ENCODE results near the gene CNOT8. TPM values are rescaled to one million over a fixed set of nuclear protein-coding genes. Genes with fewer than 3 reads are reported as not detected.

Gene CNOT8
- total and polyA plus RNA-seq, 9 of the 15 experiments (the other 6 are each of a cell fraction or from before 2014, with no cell fraction given) = 15.2 to 68.9 (median 52.1) TPM

DNA sequence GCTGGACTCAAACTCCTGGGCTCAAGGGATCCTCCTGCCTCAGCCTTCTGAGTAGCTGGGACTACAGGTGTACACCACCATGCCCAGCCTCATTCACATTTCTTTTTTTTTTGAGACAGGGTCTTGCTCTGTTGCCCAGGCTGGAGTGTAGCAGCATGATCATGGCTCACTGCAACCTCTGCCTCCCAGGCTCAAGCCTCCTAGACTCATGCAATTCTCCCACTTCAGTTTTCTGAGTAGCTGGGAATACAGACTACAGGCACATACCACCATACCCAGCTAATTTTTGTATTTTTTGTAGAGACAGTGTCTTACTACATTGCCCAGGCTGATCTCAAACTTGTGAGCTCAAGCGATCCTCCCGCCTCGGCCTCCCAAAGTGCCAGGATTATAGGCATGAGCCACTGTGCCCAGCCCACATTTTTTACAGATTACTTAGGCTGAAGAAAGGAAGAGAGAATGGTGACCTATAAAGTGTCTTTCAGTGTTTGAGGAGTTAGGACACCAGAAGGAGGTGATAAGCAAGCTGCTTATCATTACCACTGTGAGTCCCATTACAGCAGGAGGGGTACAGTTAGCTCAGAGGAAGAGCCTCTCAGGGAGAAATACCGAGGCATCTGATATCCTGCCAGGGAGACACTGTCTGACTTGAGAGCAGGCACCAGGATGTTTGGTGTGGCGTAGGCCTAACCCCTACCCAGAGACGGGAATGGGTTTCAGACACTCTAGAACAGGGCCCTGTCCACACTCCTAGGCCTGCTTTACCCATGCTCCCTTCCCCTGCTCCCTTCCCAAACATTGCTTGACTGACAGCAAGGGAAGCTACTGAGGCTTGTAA lies 17.8 kb upstream of the CNOT8 start (continued):
- TF ChIP-seq, protein P1, sequence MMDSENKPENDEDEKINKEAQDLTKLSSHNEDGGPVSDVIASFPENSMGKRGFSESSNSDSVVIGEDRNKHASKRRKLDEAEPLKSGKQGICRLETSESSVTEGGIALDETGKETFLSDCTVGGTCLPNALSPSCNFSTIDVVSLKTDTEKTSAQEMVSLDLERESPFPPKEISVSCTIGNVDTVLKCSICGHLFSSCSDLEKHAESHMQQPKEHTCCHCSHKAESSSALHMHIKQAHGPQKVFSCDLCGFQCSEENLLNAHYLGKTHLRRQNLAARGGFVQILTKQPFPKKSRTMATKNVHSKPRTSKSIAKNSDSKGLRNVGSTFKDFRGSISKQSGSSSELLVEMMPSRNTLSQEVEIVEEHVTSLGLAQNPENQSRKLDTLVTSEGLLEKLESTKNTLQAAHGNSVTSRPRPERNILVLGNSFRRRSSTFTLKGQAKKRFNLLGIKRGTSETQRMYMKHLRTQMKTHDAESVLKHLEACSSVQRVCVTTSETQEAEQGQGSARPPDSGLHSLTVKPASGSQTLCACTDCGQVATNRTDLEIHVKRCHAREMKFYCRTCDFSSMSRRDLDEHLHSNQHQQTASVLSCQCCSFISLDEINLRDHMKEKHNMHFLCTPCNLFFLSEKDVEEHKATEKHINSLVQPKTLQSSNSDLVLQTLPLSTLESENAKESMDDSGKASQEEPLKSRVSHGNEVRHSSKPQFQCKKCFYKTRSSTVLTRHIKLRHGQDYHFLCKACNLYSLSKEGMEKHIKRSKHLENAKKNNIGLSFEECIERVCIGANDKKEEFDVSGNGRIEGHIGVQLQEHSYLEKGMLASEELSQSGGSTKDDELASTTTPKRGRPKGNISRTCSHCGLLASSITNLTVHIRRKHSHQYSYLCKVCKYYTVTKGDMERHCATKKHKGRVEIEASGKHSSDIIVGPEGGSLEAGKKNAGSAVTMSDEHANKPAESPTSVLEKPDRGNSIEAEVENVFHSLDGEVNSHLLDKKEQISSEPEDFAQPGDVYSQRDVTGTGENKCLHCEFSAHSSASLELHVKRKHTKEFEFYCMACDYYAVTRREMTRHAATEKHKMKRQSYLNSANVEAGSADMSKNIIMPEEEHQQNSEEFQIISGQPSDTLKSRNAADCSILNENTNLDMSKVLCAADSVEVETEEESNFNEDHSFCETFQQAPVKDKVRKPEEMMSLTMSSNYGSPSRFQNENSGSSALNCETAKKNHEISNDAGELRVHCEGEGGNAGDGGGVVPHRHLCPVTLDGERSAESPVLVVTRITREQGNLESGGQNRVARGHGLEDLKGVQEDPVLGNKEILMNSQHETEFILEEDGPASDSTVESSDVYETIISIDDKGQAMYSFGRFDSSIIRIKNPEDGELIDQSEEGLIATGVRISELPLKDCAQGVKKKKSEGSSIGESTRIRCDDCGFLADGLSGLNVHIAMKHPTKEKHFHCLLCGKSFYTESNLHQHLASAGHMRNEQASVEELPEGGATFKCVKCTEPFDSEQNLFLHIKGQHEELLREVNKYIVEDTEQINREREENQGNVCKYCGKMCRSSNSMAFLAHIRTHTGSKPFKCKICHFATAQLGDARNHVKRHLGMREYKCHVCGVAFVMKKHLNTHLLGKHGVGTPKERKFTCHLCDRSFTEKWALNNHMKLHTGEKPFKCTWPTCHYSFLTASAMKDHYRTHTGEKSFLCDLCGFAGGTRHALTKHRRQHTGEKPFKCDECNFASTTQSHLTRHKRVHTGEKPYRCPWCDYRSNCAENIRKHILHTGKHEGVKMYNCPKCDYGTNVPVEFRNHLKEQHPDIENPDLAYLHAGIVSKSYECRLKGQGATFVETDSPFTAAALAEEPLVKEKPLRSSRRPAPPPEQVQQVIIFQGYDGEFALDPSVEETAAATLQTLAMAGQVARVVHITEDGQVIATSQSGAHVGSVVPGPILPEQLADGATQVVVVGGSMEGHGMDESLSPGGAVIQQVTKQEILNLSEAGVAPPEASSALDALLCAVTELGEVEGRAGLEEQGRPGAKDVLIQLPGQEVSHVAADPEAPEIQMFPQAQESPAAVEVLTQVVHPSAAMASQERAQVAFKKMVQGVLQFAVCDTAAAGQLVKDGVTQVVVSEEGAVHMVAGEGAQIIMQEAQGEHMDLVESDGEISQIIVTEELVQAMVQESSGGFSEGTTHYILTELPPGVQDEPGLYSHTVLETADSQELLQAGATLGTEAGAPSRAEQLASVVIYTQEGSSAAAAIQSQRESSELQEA (IDR thresholded peaks at IDR 0.05; ENCODE audit: low read depth) = no peak
- TF ChIP-seq, protein P2, sequence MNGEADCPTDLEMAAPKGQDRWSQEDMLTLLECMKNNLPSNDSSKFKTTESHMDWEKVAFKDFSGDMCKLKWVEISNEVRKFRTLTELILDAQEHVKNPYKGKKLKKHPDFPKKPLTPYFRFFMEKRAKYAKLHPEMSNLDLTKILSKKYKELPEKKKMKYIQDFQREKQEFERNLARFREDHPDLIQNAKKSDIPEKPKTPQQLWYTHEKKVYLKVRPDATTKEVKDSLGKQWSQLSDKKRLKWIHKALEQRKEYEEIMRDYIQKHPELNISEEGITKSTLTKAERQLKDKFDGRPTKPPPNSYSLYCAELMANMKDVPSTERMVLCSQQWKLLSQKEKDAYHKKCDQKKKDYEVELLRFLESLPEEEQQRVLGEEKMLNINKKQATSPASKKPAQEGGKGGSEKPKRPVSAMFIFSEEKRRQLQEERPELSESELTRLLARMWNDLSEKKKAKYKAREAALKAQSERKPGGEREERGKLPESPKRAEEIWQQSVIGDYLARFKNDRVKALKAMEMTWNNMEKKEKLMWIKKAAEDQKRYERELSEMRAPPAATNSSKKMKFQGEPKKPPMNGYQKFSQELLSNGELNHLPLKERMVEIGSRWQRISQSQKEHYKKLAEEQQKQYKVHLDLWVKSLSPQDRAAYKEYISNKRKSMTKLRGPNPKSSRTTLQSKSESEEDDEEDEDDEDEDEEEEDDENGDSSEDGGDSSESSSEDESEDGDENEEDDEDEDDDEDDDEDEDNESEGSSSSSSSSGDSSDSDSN (IDR thresholded peaks at IDR 0.05; ENCODE audit: borderline replicate concordance in 1 of 2, low read depth in 2 of 2, low read length in 2 of 2) = no peak
- TF ChIP-seq, protein P3, sequence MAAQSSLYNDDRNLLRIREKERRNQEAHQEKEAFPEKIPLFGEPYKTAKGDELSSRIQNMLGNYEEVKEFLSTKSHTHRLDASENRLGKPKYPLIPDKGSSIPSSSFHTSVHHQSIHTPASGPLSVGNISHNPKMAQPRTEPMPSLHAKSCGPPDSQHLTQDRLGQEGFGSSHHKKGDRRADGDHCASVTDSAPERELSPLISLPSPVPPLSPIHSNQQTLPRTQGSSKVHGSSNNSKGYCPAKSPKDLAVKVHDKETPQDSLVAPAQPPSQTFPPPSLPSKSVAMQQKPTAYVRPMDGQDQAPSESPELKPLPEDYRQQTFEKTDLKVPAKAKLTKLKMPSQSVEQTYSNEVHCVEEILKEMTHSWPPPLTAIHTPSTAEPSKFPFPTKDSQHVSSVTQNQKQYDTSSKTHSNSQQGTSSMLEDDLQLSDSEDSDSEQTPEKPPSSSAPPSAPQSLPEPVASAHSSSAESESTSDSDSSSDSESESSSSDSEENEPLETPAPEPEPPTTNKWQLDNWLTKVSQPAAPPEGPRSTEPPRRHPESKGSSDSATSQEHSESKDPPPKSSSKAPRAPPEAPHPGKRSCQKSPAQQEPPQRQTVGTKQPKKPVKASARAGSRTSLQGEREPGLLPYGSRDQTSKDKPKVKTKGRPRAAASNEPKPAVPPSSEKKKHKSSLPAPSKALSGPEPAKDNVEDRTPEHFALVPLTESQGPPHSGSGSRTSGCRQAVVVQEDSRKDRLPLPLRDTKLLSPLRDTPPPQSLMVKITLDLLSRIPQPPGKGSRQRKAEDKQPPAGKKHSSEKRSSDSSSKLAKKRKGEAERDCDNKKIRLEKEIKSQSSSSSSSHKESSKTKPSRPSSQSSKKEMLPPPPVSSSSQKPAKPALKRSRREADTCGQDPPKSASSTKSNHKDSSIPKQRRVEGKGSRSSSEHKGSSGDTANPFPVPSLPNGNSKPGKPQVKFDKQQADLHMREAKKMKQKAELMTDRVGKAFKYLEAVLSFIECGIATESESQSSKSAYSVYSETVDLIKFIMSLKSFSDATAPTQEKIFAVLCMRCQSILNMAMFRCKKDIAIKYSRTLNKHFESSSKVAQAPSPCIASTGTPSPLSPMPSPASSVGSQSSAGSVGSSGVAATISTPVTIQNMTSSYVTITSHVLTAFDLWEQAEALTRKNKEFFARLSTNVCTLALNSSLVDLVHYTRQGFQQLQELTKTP (IDR thresholded peaks at IDR 0.05; ENCODE audit: low read depth in 1 of 2, partially characterized antibody in 2 of 2) = no peak
- no peak; a peak in 1 of 4 replicates for TF ChIP-seq NRF1 (conservative IDR thresholded peaks at IDR 0.05 in 1 of 2, IDR thresholded peaks at IDR 0.05 in 1 of 2)
- TF ChIP-seq, protein P4, sequence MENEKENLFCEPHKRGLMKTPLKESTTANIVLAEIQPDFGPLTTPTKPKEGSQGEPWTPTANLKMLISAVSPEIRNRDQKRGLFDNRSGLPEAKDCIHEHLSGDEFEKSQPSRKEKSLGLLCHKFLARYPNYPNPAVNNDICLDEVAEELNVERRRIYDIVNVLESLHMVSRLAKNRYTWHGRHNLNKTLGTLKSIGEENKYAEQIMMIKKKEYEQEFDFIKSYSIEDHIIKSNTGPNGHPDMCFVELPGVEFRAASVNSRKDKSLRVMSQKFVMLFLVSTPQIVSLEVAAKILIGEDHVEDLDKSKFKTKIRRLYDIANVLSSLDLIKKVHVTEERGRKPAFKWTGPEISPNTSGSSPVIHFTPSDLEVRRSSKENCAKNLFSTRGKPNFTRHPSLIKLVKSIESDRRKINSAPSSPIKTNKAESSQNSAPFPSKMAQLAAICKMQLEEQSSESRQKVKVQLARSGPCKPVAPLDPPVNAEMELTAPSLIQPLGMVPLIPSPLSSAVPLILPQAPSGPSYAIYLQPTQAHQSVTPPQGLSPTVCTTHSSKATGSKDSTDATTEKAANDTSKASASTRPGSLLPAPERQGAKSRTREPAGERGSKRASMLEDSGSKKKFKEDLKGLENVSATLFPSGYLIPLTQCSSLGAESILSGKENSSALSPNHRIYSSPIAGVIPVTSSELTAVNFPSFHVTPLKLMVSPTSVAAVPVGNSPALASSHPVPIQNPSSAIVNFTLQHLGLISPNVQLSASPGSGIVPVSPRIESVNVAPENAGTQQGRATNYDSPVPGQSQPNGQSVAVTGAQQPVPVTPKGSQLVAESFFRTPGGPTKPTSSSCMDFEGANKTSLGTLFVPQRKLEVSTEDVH (IDR thresholded peaks at IDR 0.05; ENCODE audit: low read depth, partially characterized antibody) = no peak
- TF ChIP-seq LCOR (CRISPR knock-in tag; IDR thresholded peaks at IDR 0.05) = peak; percentile 80; the same call in 1 of the 2 replicates
- TF ChIP-seq U2AF1 (optimal IDR thresholded peaks at IDR 0.05; ENCODE audit: low read depth, low read length) = no peak
